ENCODE measurements around the gene FOXL1.

The FOXL1 gene

GRCh38 chr16:86549076-86549892 is 29.1 kb upstream of the FOXL1 start:
- no peak for DNase-seq

- DNase-seq, result no peak
Measured at GRCh38 chr16:86549893-86550190, 28.5 kb upstream of the FOXL1 start.

- DNase-seq, result no peak
Measured at GRCh38 chr16:86550281-86550680, 28.1 kb upstream of the FOXL1 start.

- no peak for DNase-seq
Measured at GRCh38 chr16:86553356-86553755, 25.0 kb upstream of the FOXL1 start.

GRCh38 chr16:86554599-86554916 is 23.8 kb upstream of the FOXL1 start:
- DNase-seq, result no peak

- DNase-seq, result peak; percentile 83
Measured at GRCh38 chr16:86554917-86555703, 23.2 kb upstream of the FOXL1 start, which contains the start of gene MTHFSD. Gene MTHFSD (minus strand): TSS chr16:86555235. CDS start chr16:86555184, 51 bp downstream.

- DNase-seq, result no peak
Measured at GRCh38 chr16:86555704-86556075, 22.7 kb upstream of the FOXL1 start.

- DNase-seq, result no peak
Measured at GRCh38 chr16:86556576-86556975, 21.8 kb upstream of the FOXL1 start.

- no peak for DNase-seq
Measured at GRCh38 chr16:86557587-86557986, 20.8 kb upstream of the FOXL1 start.

GRCh38 chr16:86558355-86559193 is 19.8 kb upstream of the FOXL1 start:
- DNase-seq, result no peak

- no peak for DNase-seq
Measured at GRCh38 chr16:86559802-86560305, 18.5 kb upstream of the FOXL1 start.

- no peak for DNase-seq
Measured at GRCh38 chr16:86562356-86562755, 16.0 kb upstream of the FOXL1 start.

- DNase-seq, result peak; percentile 75
Measured at GRCh38 chr16:86563469-86564345, 14.6 kb upstream of the FOXL1 start.

- DNase-seq, result no peak
Measured at GRCh38 chr16:86565181-86565631, 13.1 kb upstream of the FOXL1 start.

GRCh38 chr16:86565644-86566511 is 12.5 kb upstream of the FOXL1 start:
- DNase-seq, result no peak

- peak; percentile 76 for DNase-seq
Measured at GRCh38 chr16:86566601-86566965, 11.8 kb upstream of the FOXL1 start, which contains the start of gene FOXC2. Gene FOXC2 (plus strand): TSS chr16:86566829. CDS start chr16:86567336, 507 bp downstream.

- peak; percentile 64 for DNase-seq
Measured at GRCh38 chr16:86566966-86567700, 11.2 kb upstream of the FOXL1 start.

GRCh38 chr16:86567701-86568581 is 10.4 kb upstream of the FOXL1 start:
- no peak for DNase-seq
